Measurements from ENCODE around the gene FOXO3.

- TF ChIP-seq CTCF (optimal IDR thresholded peaks at IDR 0.05 in 1 of 3, IDR thresholded peaks at IDR 0.05 in 1 of 3, conservative IDR thresholded peaks at IDR 0.05 in 1 of 3; ENCODE audit: extremely low read depth in 1 of 3, insufficient read depth in 2 of 3, low read length in 3 of 3): no peak
- TF ChIP-seq EZH2 (IDR thresholded peaks at IDR 0.05; ENCODE audit: low read length): no peak
Observed at GRCh38 chr6:108580646-108581045, 19.9 kb downstream of the FOXO3 start.
